DMS114 treated with DMSO at 0.1 percent for 48 hours (cell line): ENCODE results near the gene CAMKMT.

Experiments used
- DNase-seq: peaks from one replicate; lab custom pipeline; 2025; ENCODE audit not compliant: unreplicated experiment; lab: John Stamatoyannopoulos, UW

CAMKMT gene

GRCh38 chr2:44730593-44730992, 368.8 kb downstream of the CAMKMT start:
- no peak for DNase-seq

- no peak for DNase-seq
Observed at GRCh38 chr2:44731505-44731904, 369.8 kb downstream of the CAMKMT start.

GRCh38 chr2:44736270-44736942, 374.7 kb downstream of the CAMKMT start:
- DNase-seq: no peak

GRCh38 chr2:44740678-44741077, 378.9 kb downstream of the CAMKMT start:
- DNase-seq: no peak

GRCh38 chr2:44741507-44741906, 379.8 kb downstream of the CAMKMT start:
- DNase-seq: no peak

- DNase-seq: no peak
Observed at GRCh38 chr2:44742057-44742456, 380.3 kb downstream of the CAMKMT start.

GRCh38 chr2:44743473-44743872, 381.7 kb downstream of the CAMKMT start:
- DNase-seq: no peak

GRCh38 chr2:44744961-44745892, 383.5 kb downstream of the CAMKMT start:
- no peak for DNase-seq

GRCh38 chr2:44745922-44746766, 384.4 kb downstream of the CAMKMT start:
- DNase-seq: no peak

- DNase-seq: peak; percentile 8
Observed at GRCh38 chr2:44746856-44747615, 385.3 kb downstream of the CAMKMT start.

- DNase-seq: no peak
Observed at GRCh38 chr2:44747794-44748193, 386.0 kb downstream of the CAMKMT start.

GRCh38 chr2:44751754-44752479, 390.2 kb downstream of the CAMKMT start:
- no peak for DNase-seq

- no peak for DNase-seq
Observed at GRCh38 chr2:44752761-44753160, 391.0 kb downstream of the CAMKMT start.

- no peak for DNase-seq
Observed at GRCh38 chr2:44753552-44754285, 392.0 kb downstream of the CAMKMT start.

- no peak for DNase-seq
Observed at GRCh38 chr2:44758591-44758990, 396.8 kb downstream of the CAMKMT start.

GRCh38 chr2:44759823-44760222, 398.1 kb downstream of the CAMKMT start:
- DNase-seq: no peak

- DNase-seq: no peak
Observed at GRCh38 chr2:44763275-44763782, 401.6 kb downstream of the CAMKMT start.

- no peak for DNase-seq
Observed at GRCh38 chr2:44766220-44766619, 404.5 kb downstream of the CAMKMT start.

GRCh38 chr2:44766777-44767176, 405.0 kb downstream of the CAMKMT start:
- no peak for DNase-seq
